GM23338 (cell line): ENCODE measurements around the gene ZFYVE28. TPM values are rescaled to one million over a fixed set of nuclear protein-coding genes. Genes with fewer than 3 reads are reported as not detected.

ENCODE experiments used
- ATAC-seq: fragments of 200-7000 bp; cut with Tn5 transposase; 3 replicates; pipeline ENCODE4 v1.9.1; 2020
- DNase-seq: peaks from one replicate; pipeline ENCODE4 v3.0.0-alpha.2; 2015; ENCODE audit warnings: low spot score
- H2AFZ ChIP-seq: fragments of 200-600 bp; sonication (generic); 2 replicates; pipeline ENCODE4 v1.8.0; 2016; ENCODE audit warnings: antibody characterized with exemption, mild to moderate bottlenecking, moderate library complexity
- H3F3A ChIP-seq: fragments of 200-600 bp; sonication (generic); replicated peaks from 2 replicates; pipeline ENCODE4 v1.8.0; 2017; ENCODE audit warnings: antibody characterized with exemption, mixed run types, low read depth
- H3K27ac ChIP-seq: fragments of 200-600 bp; sonication (generic); 2 replicates; pipeline ENCODE4 v1.6.1; 2016; ENCODE audit warnings: low read depth
- H3K27me3 ChIP-seq: fragments of 200-600 bp; sonication (generic); 2 replicates; pipeline ENCODE4 v1.8.0; 2016; ENCODE audit warnings: mild to moderate bottlenecking, mixed run types, moderate library complexity; ENCODE audit not compliant: insufficient read depth
- H3K36me3 ChIP-seq: fragments of 200-600 bp; sonication (generic); 2 replicates; pipeline ENCODE4 v1.8.0; 2016; ENCODE audit warnings: mild to moderate bottlenecking; ENCODE audit not compliant: insufficient read depth
- H3K4me1 ChIP-seq: fragments of 200-600 bp; sonication (generic); 2 replicates; pipeline ENCODE4 v1.8.0; 2016; ENCODE audit warnings: mild to moderate bottlenecking, moderate library complexity; ENCODE audit not compliant: insufficient read depth
- H3K4me2 ChIP-seq: fragments of 200-600 bp; sonication (generic); 2 replicates; pipeline ENCODE4 v1.7.1; 2017; ENCODE audit warnings: mixed run types
- H3K4me3 ChIP-seq: fragments of 200-600 bp; sonication (generic); 2 replicates; pipeline ENCODE4 v1.6.1; 2016; ENCODE audit warnings: mixed run types
- H3K79me2 ChIP-seq: fragments of 200-600 bp; sonication (generic); replicated peaks from 2 replicates; pipeline ENCODE4 v1.8.0; 2017; ENCODE audit warnings: mild to moderate bottlenecking; ENCODE audit not compliant: insufficient read depth
- H3K9me2 ChIP-seq: fragments of 200-600 bp; sonication (generic); 2 replicates; pipeline ENCODE4 v1.8.0; 2017; ENCODE audit not compliant: insufficient read depth
- H4K20me1 ChIP-seq: fragments of 200-600 bp; sonication (generic); replicated peaks from 2 replicates; pipeline ENCODE4 v1.8.0; 2017; ENCODE audit warnings: mild to moderate bottlenecking; ENCODE audit not compliant: insufficient read depth
- H3K27ac Mint-ChIP-seq: 2 replicates; pipeline ENCODE4 v1.8.0; 2020; ENCODE audit warnings: inconsistent platforms, mild to moderate bottlenecking, moderate library complexity, mixed read lengths
- H3K27me3 Mint-ChIP-seq: 3 replicates; pipeline ENCODE4 v1.8.0; 2022; ENCODE audit warnings: low read depth, mild to moderate bottlenecking, moderate library complexity, mixed read lengths, inconsistent platforms; ENCODE audit not compliant: insufficient read depth, poor library complexity
- H3K36me3 Mint-ChIP-seq: 3 replicates; pipeline ENCODE4 v1.8.0; 2021; ENCODE audit warnings: low read depth, mild to moderate bottlenecking, inconsistent platforms, moderate library complexity, mixed read lengths
- H3K4me1 Mint-ChIP-seq: 3 replicates; pipeline ENCODE4 v1.8.0; 2020; ENCODE audit warnings: mild to moderate bottlenecking, inconsistent platforms, mixed read lengths
- H3K4me3 Mint-ChIP-seq: 3 replicates; pipeline ENCODE4 v1.8.0; 2021; ENCODE audit warnings: moderate library complexity, mild to moderate bottlenecking, inconsistent platforms, mixed read lengths
- H3K9me3 Mint-ChIP-seq: 3 replicates; pipeline ENCODE4 v1.8.0; 2020; ENCODE audit warnings: moderate library complexity, mild to moderate bottlenecking, inconsistent platforms, mixed read lengths
- CREB1 ChIP-seq: fragments of 250-450 bp; sonication (Bioruptor Pico); IDR thresholded peaks from 2 replicates; pipeline ENCODE4 v1.5.0; 2020; ENCODE audit warnings: low read depth, mild to moderate bottlenecking, moderate library complexity
- EZH2phosphoT487 ChIP-seq: fragments of 200-600 bp; sonication (generic); IDR thresholded peaks from one replicate; pipeline ENCODE4 v1.8.1; 2018; ENCODE audit warnings: antibody characterized with exemption; ENCODE audit not compliant: unreplicated experiment
- NANOG ChIP-seq: IDR thresholded peaks from 2 replicates; pipeline ENCODE4 v1.6.1; 2016; ENCODE audit warnings: antibody characterized with exemption, borderline replicate concordance
- STAT1 ChIP-seq: IDR thresholded peaks from one replicate; pipeline ENCODE4 v1.6.1; 2016; ENCODE audit warnings: antibody characterized with exemption; ENCODE audit not compliant: unreplicated experiment
- polyA plus RNA-seq: library from polyadenylated mRNA; unstranded; fragments of >200 nt; fragmentation: Nextera tagmentation; extraction: Ambion mirVana; gene quantifications from 2 replicates; pipeline ENCODE4 v1.2.1, GENCODE V29; 2016
- total RNA-seq: library from RNA; depleted of rRNA; stranded (reverse); fragments of >200 nt; shearing (Covaris generic); gene quantifications from 2 replicates; pipeline ENCODE4 v1.2.3, GENCODE V29; 2014
- TF ChIP-seq, protein P1 (sequence below): fragments of 250-450 bp; sonication (Bioruptor Pico); IDR thresholded peaks from 2 replicates; pipeline ENCODE4 v1.5.0; 2020; ENCODE audit warnings: mild to moderate bottlenecking, moderate library complexity
- TF ChIP-seq, protein P2 (sequence below): IDR thresholded peaks from one replicate; pipeline ENCODE4 v1.6.1; 2018; ENCODE audit warnings: antibody characterized with exemption; ENCODE audit not compliant: unreplicated experiment

The ZFYVE28 gene
- total and polyA plus RNA-seq, 2 experiments from 2014 or later: 2.6 to 4.6 TPM

DNA sequence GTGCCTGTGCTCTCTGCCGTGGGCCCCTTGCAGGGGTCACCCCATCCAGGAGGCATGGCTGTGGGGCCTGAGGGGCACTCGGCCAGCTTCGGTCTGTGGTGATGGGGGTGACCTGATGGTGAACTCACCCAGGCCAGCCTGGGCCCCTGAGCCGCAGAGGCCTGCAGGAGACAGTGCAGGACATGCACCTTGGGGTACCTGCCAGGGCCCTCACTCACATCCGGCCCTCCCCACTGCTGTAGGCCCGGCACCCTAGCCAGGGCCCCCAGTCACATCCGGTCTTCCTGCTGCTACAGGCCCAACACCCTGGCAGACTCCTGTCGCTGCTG, 7.6 kb upstream of the ZFYVE28 start (continued):
- TF ChIP-seq, protein P1, sequence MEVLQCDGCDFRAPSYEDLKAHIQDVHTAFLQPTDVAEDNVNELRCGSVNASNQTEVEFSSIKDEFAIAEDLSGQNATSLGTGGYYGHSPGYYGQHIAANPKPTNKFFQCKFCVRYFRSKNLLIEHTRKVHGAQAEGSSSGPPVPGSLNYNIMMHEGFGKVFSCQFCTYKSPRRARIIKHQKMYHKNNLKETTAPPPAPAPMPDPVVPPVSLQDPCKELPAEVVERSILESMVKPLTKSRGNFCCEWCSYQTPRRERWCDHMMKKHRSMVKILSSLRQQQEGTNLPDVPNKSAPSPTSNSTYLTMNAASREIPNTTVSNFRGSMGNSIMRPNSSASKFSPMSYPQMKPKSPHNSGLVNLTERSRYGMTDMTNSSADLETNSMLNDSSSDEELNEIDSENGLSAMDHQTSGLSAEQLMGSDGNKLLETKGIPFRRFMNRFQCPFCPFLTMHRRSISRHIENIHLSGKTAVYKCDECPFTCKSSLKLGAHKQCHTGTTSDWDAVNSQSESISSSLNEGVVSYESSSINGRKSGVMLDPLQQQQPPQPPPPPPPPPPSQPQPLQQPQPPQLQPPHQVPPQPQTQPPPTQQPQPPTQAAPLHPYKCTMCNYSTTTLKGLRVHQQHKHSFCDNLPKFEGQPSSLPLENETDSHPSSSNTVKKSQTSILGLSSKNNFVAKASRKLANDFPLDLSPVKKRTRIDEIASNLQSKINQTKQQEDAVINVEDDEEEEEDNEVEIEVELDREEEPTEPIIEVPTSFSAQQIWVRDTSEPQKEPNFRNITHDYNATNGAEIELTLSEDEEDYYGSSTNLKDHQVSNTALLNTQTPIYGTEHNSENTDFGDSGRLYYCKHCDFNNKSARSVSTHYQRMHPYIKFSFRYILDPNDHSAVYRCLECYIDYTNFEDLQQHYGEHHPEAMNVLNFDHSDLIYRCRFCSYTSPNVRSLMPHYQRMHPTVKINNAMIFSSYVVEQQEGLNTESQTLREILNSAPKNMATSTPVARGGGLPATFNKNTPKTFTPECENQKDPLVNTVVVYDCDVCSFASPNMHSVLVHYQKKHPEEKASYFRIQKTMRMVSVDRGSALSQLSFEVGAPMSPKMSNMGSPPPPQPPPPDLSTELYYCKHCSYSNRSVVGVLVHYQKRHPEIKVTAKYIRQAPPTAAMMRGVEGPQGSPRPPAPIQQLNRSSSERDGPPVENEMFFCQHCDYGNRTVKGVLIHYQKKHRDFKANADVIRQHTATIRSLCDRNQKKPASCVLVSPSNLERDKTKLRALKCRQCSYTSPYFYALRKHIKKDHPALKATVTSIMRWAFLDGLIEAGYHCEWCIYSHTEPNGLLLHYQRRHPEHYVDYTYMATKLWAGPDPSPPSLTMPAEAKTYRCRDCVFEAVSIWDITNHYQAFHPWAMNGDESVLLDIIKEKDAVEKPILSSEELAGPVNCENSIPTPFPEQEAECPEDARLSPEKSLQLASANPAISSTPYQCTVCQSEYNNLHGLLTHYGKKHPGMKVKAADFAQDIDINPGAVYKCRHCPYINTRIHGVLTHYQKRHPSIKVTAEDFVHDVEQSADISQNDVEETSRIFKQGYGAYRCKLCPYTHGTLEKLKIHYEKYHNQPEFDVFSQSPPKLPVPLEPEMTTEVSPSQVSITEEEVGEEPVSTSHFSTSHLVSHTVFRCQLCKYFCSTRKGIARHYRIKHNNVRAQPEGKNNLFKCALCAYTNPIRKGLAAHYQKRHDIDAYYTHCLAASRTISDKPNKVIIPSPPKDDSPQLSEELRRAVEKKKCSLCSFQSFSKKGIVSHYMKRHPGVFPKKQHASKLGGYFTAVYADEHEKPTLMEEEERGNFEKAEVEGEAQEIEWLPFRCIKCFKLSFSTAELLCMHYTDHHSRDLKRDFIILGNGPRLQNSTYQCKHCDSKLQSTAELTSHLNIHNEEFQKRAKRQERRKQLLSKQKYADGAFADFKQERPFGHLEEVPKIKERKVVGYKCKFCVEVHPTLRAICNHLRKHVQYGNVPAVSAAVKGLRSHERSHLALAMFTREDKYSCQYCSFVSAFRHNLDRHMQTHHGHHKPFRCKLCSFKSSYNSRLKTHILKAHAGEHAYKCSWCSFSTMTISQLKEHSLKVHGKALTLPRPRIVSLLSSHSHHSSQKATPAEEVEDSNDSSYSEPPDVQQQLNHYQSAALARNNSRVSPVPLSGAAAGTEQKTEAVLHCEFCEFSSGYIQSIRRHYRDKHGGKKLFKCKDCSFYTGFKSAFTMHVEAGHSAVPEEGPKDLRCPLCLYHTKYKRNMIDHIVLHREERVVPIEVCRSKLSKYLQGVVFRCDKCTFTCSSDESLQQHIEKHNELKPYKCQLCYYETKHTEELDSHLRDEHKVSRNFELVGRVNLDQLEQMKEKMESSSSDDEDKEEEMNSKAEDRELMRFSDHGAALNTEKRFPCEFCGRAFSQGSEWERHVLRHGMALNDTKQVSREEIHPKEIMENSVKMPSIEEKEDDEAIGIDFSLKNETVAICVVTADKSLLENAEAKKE (CRISPR knock-in tag): no peak
- TF ChIP-seq CREB1 (CRISPR knock-in tag) (no peak), EZH2phosphoT487 (no peak), NANOG (no peak)

DNA sequence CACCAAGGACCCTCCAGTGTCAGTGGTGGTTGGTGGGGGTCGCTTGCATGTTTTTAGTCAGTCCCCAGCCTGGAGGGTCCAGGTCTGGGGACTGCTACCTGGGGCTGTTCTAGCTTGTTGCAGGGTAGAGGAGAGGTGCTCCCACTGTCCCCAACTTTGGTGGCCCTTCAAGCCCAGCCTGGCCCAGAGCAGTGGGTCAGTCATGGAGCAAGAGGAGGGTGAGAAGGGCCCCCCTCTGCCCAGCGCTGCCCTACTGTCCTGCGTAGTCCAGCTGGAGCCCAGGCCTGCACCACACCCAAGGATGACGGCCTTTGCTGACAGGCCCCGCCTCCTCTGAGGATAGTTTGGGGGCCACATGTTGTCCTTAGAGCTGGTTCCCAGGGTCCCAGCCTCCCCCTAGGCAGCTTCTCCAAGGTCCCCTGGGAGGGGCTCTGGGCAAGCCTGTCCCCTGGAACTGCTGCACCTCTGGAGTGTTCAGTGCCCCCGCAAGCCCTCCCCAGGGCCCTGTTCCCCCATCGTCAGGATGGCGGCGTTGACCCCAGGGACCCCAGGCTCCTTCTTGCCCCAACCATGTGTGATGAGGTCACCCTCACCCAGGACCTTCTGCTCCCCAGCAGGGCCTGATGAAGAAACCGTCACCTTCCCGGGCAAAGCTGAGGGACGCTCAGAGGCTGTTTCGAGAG, 7.1 kb upstream of the ZFYVE28 start:
- no peaks in the 10 kb centered on the region for H3K9me2 ChIP-seq
- DNase-seq (no peak), ATAC-seq (no peak)
- no peaks in the 10 kb centered on the region for H3K79me2 ChIP-seq
- H3K36me3 Mint-ChIP-seq: no peaks in the 10 kb centered on the region; the same call in 2 of the 3 replicates
- peaks cover 15% of the 10 kb centered on the region for H3K4me1 Mint-ChIP-seq
- H2AFZ ChIP-seq: no peak overlapping the region
- no peaks in the 10 kb centered on the region; the same call in 2 of the 3 replicates for H3K9me3 Mint-ChIP-seq
- peaks cover 22% of the 10 kb centered on the region for H3K27me3 Mint-ChIP-seq
- no peaks in the 10 kb centered on the region for H4K20me1 ChIP-seq
- H3K4me1 ChIP-seq: peaks cover 15% of the 10 kb centered on the region; the same call in 1 of the 2 replicates
- peaks cover 16% of the 10 kb centered on the region for H3K27me3 ChIP-seq
- H3K4me3 ChIP-seq: no peak overlapping the region
- no peak overlapping the region for H3K27ac Mint-ChIP-seq
- no peaks in the 10 kb centered on the region for H3F3A ChIP-seq
- no peak overlapping the region for H3K27ac ChIP-seq
- H3K36me3 ChIP-seq: no peaks in the 10 kb centered on the region
- H3K4me3 Mint-ChIP-seq: no peak overlapping the region
- H3K4me2 ChIP-seq: no peak overlapping the region
- TF ChIP-seq, protein P2, sequence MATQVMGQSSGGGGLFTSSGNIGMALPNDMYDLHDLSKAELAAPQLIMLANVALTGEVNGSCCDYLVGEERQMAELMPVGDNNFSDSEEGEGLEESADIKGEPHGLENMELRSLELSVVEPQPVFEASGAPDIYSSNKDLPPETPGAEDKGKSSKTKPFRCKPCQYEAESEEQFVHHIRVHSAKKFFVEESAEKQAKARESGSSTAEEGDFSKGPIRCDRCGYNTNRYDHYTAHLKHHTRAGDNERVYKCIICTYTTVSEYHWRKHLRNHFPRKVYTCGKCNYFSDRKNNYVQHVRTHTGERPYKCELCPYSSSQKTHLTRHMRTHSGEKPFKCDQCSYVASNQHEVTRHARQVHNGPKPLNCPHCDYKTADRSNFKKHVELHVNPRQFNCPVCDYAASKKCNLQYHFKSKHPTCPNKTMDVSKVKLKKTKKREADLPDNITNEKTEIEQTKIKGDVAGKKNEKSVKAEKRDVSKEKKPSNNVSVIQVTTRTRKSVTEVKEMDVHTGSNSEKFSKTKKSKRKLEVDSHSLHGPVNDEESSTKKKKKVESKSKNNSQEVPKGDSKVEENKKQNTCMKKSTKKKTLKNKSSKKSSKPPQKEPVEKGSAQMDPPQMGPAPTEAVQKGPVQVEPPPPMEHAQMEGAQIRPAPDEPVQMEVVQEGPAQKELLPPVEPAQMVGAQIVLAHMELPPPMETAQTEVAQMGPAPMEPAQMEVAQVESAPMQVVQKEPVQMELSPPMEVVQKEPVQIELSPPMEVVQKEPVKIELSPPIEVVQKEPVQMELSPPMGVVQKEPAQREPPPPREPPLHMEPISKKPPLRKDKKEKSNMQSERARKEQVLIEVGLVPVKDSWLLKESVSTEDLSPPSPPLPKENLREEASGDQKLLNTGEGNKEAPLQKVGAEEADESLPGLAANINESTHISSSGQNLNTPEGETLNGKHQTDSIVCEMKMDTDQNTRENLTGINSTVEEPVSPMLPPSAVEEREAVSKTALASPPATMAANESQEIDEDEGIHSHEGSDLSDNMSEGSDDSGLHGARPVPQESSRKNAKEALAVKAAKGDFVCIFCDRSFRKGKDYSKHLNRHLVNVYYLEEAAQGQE: no peak
- TF ChIP-seq STAT1: no peak
